Panc1 (cell line): ENCODE data around the gene DACT1. TPM values are rescaled to one million over a fixed set of nuclear protein-coding genes. Genes with fewer than 3 reads are reported as not detected.

Experiments
- ATAC-seq: fragments of 200-7000 bp; cut with Tn5 transposase; 2 replicates; pipeline ENCODE4 v1.9.1; 2020; ENCODE audit warnings: mild to moderate bottlenecking, moderate library complexity
- BruUV-seq: library from RNA; stranded (reverse); fragments of 400-500 nt; replicated peaks from 2 replicates; lab custom pipeline; 2021; lab: Mats Ljungman, UMichigan
- CTCF ChIA-PET: fragments of 300-600 bp; sonication (Branson Sonifier 250); formaldehyde crosslinking; loops from one replicate; lab custom pipeline; 2022; ENCODE audit warnings: antibody characterized with exemption; lab: Charles Lee
- POLR2A ChIA-PET: fragments of 300-600 bp; sonication (Branson Sonifier 250); formaldehyde crosslinking; loops from one replicate; lab custom pipeline; 2022; ENCODE audit warnings: antibody characterized with exemption; lab: Charles Lee
- DNase-seq: peaks from one replicate; pipeline ENCODE4 v3.0.0-alpha.2; 2010; ENCODE audit warnings: low read depth, low spot score
- H3K27ac ChIP-seq: 2 replicates; pipeline ENCODE4 v1.5.1; 2011; ENCODE audit warnings: mild to moderate bottlenecking, low read length, inconsistent platforms
- H3K27me3 ChIP-seq: fragments of 200-500 bp; sonication (Bioruptor generic); 2 replicates; pipeline ENCODE4 v1.6.0; 2014; ENCODE audit warnings: low read length, inconsistent platforms; ENCODE audit not compliant: control insufficient read depth, insufficient read depth
- H3K36me3 ChIP-seq: fragments of 200-500 bp; sonication (Bioruptor generic); 2 replicates; pipeline ENCODE4 v1.5.1; 2014; ENCODE audit warnings: inconsistent platforms, mild to moderate bottlenecking, low read length, moderate library complexity; ENCODE audit not compliant: control insufficient read depth, insufficient read depth
- H3K4me1 ChIP-seq: 2 replicates; pipeline ENCODE4 v1.5.1; 2011; ENCODE audit warnings: inconsistent platforms, mild to moderate bottlenecking, low read length, moderate library complexity; ENCODE audit not compliant: control insufficient read depth, insufficient read depth
- H3K4me3 ChIP-seq, 2 experiments: 2 replicates each; pipeline ENCODE4 v1.5.1; 2011 to 2012; ENCODE audit warnings: low read depth in 2 of 2, low read length in 2 of 2, mild to moderate bottlenecking in 2 of 2, inconsistent platforms in 1 of 2, moderate library complexity in 1 of 2
- H3K9me3 ChIP-seq: fragments of 200-500 bp; sonication (Bioruptor generic); 2 replicates; pipeline ENCODE4 v1.5.1; 2014; ENCODE audit warnings: low read depth, mild to moderate bottlenecking, inconsistent platforms, low read length, moderate library complexity; ENCODE audit not compliant: control insufficient read depth, insufficient read depth
- CTCF ChIP-seq: fragments of 450-650 bp; IDR thresholded peaks from 2 replicates; pipeline ENCODE4 v1.5.1; 2017; ENCODE audit warnings: mild to moderate bottlenecking
- POLR2AphosphoS5 ChIP-seq: IDR thresholded peaks from 2 replicates; pipeline ENCODE4 v1.6.1; 2012; ENCODE audit warnings: mild to moderate bottlenecking, low read depth, low read length, moderate library complexity
- REST ChIP-seq, 2 experiments: IDR thresholded peaks; 2 replicates each; pipeline ENCODE4 v1.6.1; 2011 to 2012; ENCODE audit warnings: low read depth in 2 of 2, control low read depth in 1 of 2, low read length in 1 of 2, mild to moderate bottlenecking in 1 of 2, moderate library complexity in 1 of 2; ENCODE audit not compliant: insufficient read depth in 1 of 2
- SIN3A ChIP-seq: IDR thresholded peaks from 2 replicates; pipeline ENCODE4 v1.6.1; 2012; ENCODE audit warnings: low read depth, mild to moderate bottlenecking, low read length, moderate library complexity, borderline replicate concordance; ENCODE audit not compliant: insufficient read depth
- TCF7L2 ChIP-seq: IDR thresholded peaks from 2 replicates; pipeline ENCODE4 v1.6.1; 2011; ENCODE audit warnings: mild to moderate bottlenecking, low read depth, low read length, inconsistent platforms
- in situ Hi-C: cut with HindIII; loops from 2 replicates; pipeline ENCODE4 v1.10.0; 2016; ENCODE audit warnings: low sequenced_read_pairs, low pct_unique_long_range_greater_than_20kb
- intact Hi-C: fragments of 100-400 bp; cut with micrococcal nuclease; formaldehyde crosslinking; loops from one replicate; pipeline ENCODE4 v1.10.0; 2022; ENCODE audit not compliant: unreplicated experiment
- total RNA-seq: library from RNA; stranded (reverse); gene quantifications from one replicate; pipeline ENCODE4 v1.2.1, GENCODE V29; 2021; ENCODE audit not compliant: unreplicated experiment

Gene DACT1
- total RNA-seq, 1 experiment from 2014 or later, result 0.15 TPM

GRCh38 chr14:58677996-58678395 lies 40.2 kb downstream of the DACT1 start:
- H3K4me3 ChIP-seq, result no peak overlapping the region
- no peak for ATAC-seq
- H3K27me3 ChIP-seq, result no peaks in the 10 kb centered on the region; the same call in 1 of the 2 replicates
- BruUV-seq, result no TSS peak
- H3K36me3 ChIP-seq, result no peaks in the 10 kb centered on the region
- ChIA-PET POLR2A (no interaction called here), CTCF (no interaction called here)
- H3K4me1 ChIP-seq, result no peaks in the 10 kb centered on the region
- in situ Hi-C loops, result no loop called here
- no peaks in the 10 kb centered on the region for H3K9me3 ChIP-seq
- H3K27ac ChIP-seq, result no peak overlapping the region
- no peak for DNase-seq
- intact Hi-C loops, result no loop called here
- TF ChIP-seq TCF7L2 (no peak), SIN3A (no peak), REST (IDR thresholded peaks at IDR 0.05; ENCODE audit: insufficient read depth in 1 of 2, low read depth in 2 of 2, low read length in 1 of 2) (no peak), POLR2AphosphoS5 (no peak), CTCF (no peak)

GRCh38 chr14:58680698-58681097 lies 42.9 kb downstream of the DACT1 start:
- no peaks in the 10 kb centered on the region for H3K9me3 ChIP-seq
- ChIA-PET POLR2A (no interaction called here), CTCF (no interaction called here)
- intact Hi-C loops, result no loop called here
- in situ Hi-C loops, result no loop called here
- no peaks in the 10 kb centered on the region; the same call in 1 of the 2 replicates for H3K27me3 ChIP-seq
- no peak overlapping the region for H3K4me3 ChIP-seq
- H3K27ac ChIP-seq, result no peak overlapping the region
- ATAC-seq, result no peak
- no peaks in the 10 kb centered on the region for H3K36me3 ChIP-seq
- no peaks in the 10 kb centered on the region for H3K4me1 ChIP-seq
- TF ChIP-seq SIN3A, result no peak
- no peak for TF ChIP-seq REST (IDR thresholded peaks at IDR 0.05; ENCODE audit: insufficient read depth in 1 of 2, low read depth in 2 of 2, low read length in 1 of 2)
- no peak for TF ChIP-seq TCF7L2
- TF ChIP-seq CTCF, result no peak
- no peak for TF ChIP-seq POLR2AphosphoS5
- BruUV-seq, result no TSS peak
- no peak for DNase-seq
